CD14-positive monocyte (primary cell): ENCODE measurements around the gene PCGF1. TPM values are rescaled to one million over a fixed set of nuclear protein-coding genes. Genes with fewer than 3 reads are reported as not detected.

Experiments
- DNase-seq, 3 donors: peaks; one replicate each; pipeline ENCODE4 v3.0.0-alpha.2; 2011 to 2022
- H2AFZ ChIP-seq: 2 replicates; pipeline ENCODE4 v1.6.0; 2012; ENCODE audit warnings: mild to moderate bottlenecking, low read depth, low read length, inconsistent platforms; ENCODE audit not compliant: insufficient read depth, poor library complexity, severe bottlenecking
- H3K27ac ChIP-seq, 2 donors: 1 replicate in 1 of 2; 2 replicates in 1 of 2; pipeline ENCODE4 v1.5.1; 2012 to 2013; ENCODE audit warnings: low read length in 2 of 2, control low read depth in 1 of 2, inconsistent platforms in 1 of 2, low read depth in 1 of 2, mild to moderate bottlenecking in 1 of 2
- H3K27me3 ChIP-seq, 2 donors: one replicate each; pipeline versions ENCODE4 v1.6.0 to v1.6.1; 2011 to 2013; ENCODE audit warnings: low read length in 2 of 2; ENCODE audit not compliant: control insufficient read depth in 2 of 2, insufficient read depth in 2 of 2
- H3K36me3 ChIP-seq, 2 donors: replicated peaks in 1 of 2; 1 replicate in 1 of 2; 2 replicates in 1 of 2; pipeline versions ENCODE4 v1.5.1 to v1.6.1; 2012 to 2013; ENCODE audit warnings: low read length in 2 of 2, control low read depth in 1 of 2, inconsistent platforms in 1 of 2, mild to moderate bottlenecking in 1 of 2; ENCODE audit not compliant: insufficient read depth in 2 of 2, control insufficient read depth in 1 of 2
- H3K4me1 ChIP-seq, 2 donors: 1 replicate in 1 of 2; 2 replicates in 1 of 2; pipeline versions ENCODE4 v1.5.1 to v1.6.1; 2012 to 2013; ENCODE audit warnings: low read length in 2 of 2, control low read depth in 1 of 2, inconsistent platforms in 1 of 2, mild to moderate bottlenecking in 1 of 2, moderate library complexity in 1 of 2; ENCODE audit not compliant: insufficient read depth in 2 of 2, control insufficient read depth in 1 of 2
- H3K4me2 ChIP-seq: replicated peaks from 2 replicates; pipeline ENCODE3; 2012; ENCODE audit warnings: low read length, moderate library complexity, mild to moderate bottlenecking; ENCODE audit not compliant: poor library complexity, severe bottlenecking; ENCODE audit errors: extremely low read depth
- H3K4me3 ChIP-seq, 3 experiments: fragments of 200-600 bp in 1 of 3; sonication (generic) in 1 of 3; replicated peaks in 1 of 3; 1 replicate in 2 of 3; 2 replicates in 1 of 3; pipeline ENCODE4 v1.5.1; 2011 to 2013; ENCODE audit warnings: low read length in 3 of 3, mild to moderate bottlenecking in 3 of 3, control low read depth in 2 of 3, low read depth in 2 of 3, inconsistent platforms in 1 of 3, moderate library complexity in 1 of 3
- H3K79me2 ChIP-seq: 2 replicates; pipeline ENCODE4 v1.6.0; 2012; ENCODE audit warnings: mild to moderate bottlenecking, control low read depth, inconsistent platforms, low read length, moderate library complexity; ENCODE audit not compliant: insufficient read depth
- H3K9ac ChIP-seq: 2 replicates; pipeline ENCODE4 v1.6.0; 2017; ENCODE audit warnings: low read length, mild to moderate bottlenecking; ENCODE audit not compliant: insufficient read depth, poor library complexity, severe bottlenecking
- H3K9me3 ChIP-seq, 2 donors: replicated peaks in 1 of 2; 1 replicate in 1 of 2; 2 replicates in 1 of 2; pipeline versions ENCODE4 v1.5.1 to v1.6.1; 2012 to 2013; ENCODE audit warnings: low read length in 2 of 2, control low read depth in 1 of 2; ENCODE audit not compliant: control insufficient read depth in 1 of 2, insufficient read depth in 1 of 2
- H4K20me1 ChIP-seq: 2 replicates; pipeline ENCODE4 v1.6.0; 2012; ENCODE audit warnings: mild to moderate bottlenecking, low read length, control low read depth, moderate library complexity; ENCODE audit not compliant: insufficient read depth
- H3K27ac Mint-ChIP-seq, 7 donors: one replicate each; pipeline ENCODE4 v1.8.0; 2020; ENCODE audit warnings: mild to moderate bottlenecking in 7 of 7, mixed read lengths in 7 of 7, moderate library complexity in 6 of 7, inconsistent platforms in 2 of 7
- H3K27me3 Mint-ChIP-seq, 3 donors: one replicate each; pipeline ENCODE4 v1.8.0; 2021 to 2022; ENCODE audit warnings: low read depth in 3 of 3, mild to moderate bottlenecking in 3 of 3, mixed read lengths in 3 of 3, moderate library complexity in 3 of 3, inconsistent platforms in 1 of 3
- H3K36me3 Mint-ChIP-seq, 2 donors: one replicate each; pipeline ENCODE4 v1.8.0; 2020; ENCODE audit warnings: mixed read lengths in 2 of 2, inconsistent platforms in 1 of 2, mild to moderate bottlenecking in 1 of 2
- H3K4me1 Mint-ChIP-seq: one replicate; pipeline ENCODE4 v1.8.0; 2020; ENCODE audit warnings: mild to moderate bottlenecking, mixed read lengths
- H3K4me3 Mint-ChIP-seq, 2 donors: one replicate each; pipeline ENCODE4 v1.8.0; 2020; ENCODE audit warnings: mild to moderate bottlenecking in 2 of 2, mixed read lengths in 2 of 2, moderate library complexity in 1 of 2
- H3K9me3 Mint-ChIP-seq, 7 donors: one replicate each; pipeline ENCODE4 v1.8.0; 2020 to 2022; ENCODE audit warnings: mixed read lengths in 7 of 7, mild to moderate bottlenecking in 6 of 7, moderate library complexity in 6 of 7, inconsistent platforms in 2 of 7
- WGBS: methylation state at CpG from one replicate; pipeline ENCODE4 v1.1.5; 2013; ENCODE audit warnings: missing lambda C conversion rate; ENCODE audit not compliant: insufficient coverage; 5-methylcytosine and 5-hydroxymethylcytosine counted together
- intact Hi-C, 2 donors: fragments of 100-400 bp; cut with micrococcal nuclease; formaldehyde crosslinking; loops; one replicate each; pipeline versions ENCODE4 v1.15.0 to v1.15.1; 2023
- polyA plus RNA-seq, 3 donors: library from polyadenylated mRNA; depleted of rRNA in 1 of 3; unstranded in 2 of 3; stranded (reverse) in 1 of 3; fragments of 300-500 nt in 2 of 3; fragments of >200 nt in 1 of 3; fragmentation: Illumina TruSeq in 2 of 3; gene quantifications; 1 replicate in 2 of 3; 2 replicates in 1 of 3; pipeline ENCODE4 v1.2.3, GENCODE V29; 2012 to 2021
- TF ChIP-seq, protein P1 (sequence below): fragments of 200-600 bp; IDR thresholded peaks from one replicate; pipeline ENCODE4 v1.8.0; 2022; ENCODE audit warnings: antibody characterized with exemption, mild to moderate bottlenecking

PCGF1 gene
- polyA plus RNA-seq, 3 donors = 18.0 to 30.5 (median 20.5) TPM

DNA sequence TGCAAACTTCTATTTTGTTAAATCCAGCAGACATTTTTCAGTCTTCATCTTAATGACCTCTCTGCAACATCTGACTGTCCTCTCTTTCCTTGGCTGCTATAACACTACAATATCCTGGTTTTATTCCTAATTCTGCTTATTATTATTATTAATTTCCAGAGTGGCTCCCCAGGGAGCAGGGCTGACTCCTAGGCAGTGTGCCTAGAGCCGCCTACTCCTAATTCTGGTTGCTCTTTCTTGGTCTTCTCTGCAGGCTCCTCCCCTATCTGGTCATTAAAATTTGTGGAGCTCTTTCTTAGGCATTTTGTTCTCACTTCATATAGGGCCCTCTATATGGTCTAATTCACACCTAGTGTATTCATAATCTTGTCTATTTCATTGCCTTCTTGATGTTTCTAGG lies 35.5 kb upstream of the PCGF1 start:
- Mint-ChIP-seq H3K27ac (no peak overlapping the region), H3K27me3 (peaks cover 0 to 7% (median 4%) of the 10 kb centered on the region in 3 donors), H3K4me1 (peaks cover 12% of the 10 kb centered on the region), H3K36me3 (peaks cover 9 to 11% of the 10 kb centered on the region in 2 donors), H3K4me3 (no peak overlapping the region), H3K9me3 (no peaks in the 10 kb centered on the region)
- Histone ChIP-seq H3K36me3 (peaks cover 0 to 3% of the 10 kb centered on the region in 2 donors), H3K4me3 (no peak overlapping the region), H3K4me1 (peaks cover 6 to 10% of the 10 kb centered on the region in 2 donors), H3K79me2 (no peaks in the 10 kb centered on the region), H3K27ac (no peak overlapping the region), H3K4me2 (no peak overlapping the region), H3K9ac (no peak overlapping the region), H3K27me3 (no peaks in the 10 kb centered on the region), H4K20me1 (no peaks in the 10 kb centered on the region), H2AFZ (no peak overlapping the region), H3K9me3 (no peaks in the 10 kb centered on the region)
- WGBS = no CpG with 5 or more reads among the region's 1 CpG
- TF ChIP-seq, protein P1, sequence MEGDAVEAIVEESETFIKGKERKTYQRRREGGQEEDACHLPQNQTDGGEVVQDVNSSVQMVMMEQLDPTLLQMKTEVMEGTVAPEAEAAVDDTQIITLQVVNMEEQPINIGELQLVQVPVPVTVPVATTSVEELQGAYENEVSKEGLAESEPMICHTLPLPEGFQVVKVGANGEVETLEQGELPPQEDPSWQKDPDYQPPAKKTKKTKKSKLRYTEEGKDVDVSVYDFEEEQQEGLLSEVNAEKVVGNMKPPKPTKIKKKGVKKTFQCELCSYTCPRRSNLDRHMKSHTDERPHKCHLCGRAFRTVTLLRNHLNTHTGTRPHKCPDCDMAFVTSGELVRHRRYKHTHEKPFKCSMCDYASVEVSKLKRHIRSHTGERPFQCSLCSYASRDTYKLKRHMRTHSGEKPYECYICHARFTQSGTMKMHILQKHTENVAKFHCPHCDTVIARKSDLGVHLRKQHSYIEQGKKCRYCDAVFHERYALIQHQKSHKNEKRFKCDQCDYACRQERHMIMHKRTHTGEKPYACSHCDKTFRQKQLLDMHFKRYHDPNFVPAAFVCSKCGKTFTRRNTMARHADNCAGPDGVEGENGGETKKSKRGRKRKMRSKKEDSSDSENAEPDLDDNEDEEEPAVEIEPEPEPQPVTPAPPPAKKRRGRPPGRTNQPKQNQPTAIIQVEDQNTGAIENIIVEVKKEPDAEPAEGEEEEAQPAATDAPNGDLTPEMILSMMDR = no peak
- intact Hi-C loops = loop anchor here in 1 of 2 donors (10.0 kb wide), 1 partner anchor 148 kb away; no protein-coding TSS in a partner anchor
- DNase-seq = no peak

DNA sequence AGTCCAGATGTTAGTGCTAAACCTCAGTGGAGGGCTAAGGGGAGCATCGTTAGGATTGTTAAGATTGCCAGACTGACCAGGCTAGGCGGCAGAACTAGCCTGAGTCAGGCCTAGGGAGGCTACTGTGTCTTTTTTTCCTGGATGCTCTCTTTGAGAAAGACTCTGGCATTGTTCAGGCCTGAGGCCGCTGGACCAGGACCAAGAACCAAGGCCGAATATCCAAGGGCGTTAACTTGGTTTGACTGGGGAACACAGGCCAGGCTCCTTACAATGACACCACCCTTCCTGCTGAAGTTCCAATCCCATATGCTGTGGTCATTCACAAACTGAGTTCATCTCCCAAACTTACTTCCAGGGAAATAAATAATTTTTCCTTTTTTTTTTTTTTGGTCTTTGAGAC lies 32.8 kb upstream of the PCGF1 start:
- Mint-ChIP-seq H3K36me3 (peaks cover 6 to 9% of the 10 kb centered on the region in 2 donors), H3K9me3 (no peaks in the 10 kb centered on the region), H3K27ac (no peak overlapping the region), H3K4me3 (no peak overlapping the region), H3K27me3 (peaks cover 2 to 9% (median 4%) of the 10 kb centered on the region in 3 donors), H3K4me1 (peaks cover 12% of the 10 kb centered on the region)
- Histone ChIP-seq H3K4me3 (no peak overlapping the region), H3K4me1 (peaks cover 6 to 10% of the 10 kb centered on the region in 2 donors), H3K4me2 (no peak overlapping the region), H4K20me1 (no peaks in the 10 kb centered on the region), H3K27ac (no peak overlapping the region), H3K36me3 (peaks cover 0 to 3% of the 10 kb centered on the region in 2 donors), H2AFZ (no peak overlapping the region), H3K79me2 (no peaks in the 10 kb centered on the region), H3K9me3 (no peaks in the 10 kb centered on the region), H3K9ac (no peak overlapping the region), H3K27me3 (no peaks in the 10 kb centered on the region)
- DNase-seq = no peak
- TF ChIP-seq, protein P1 = no peak
- WGBS = 95% methylated on average over 5 of the region's 5 CpGs
- intact Hi-C loops = loop anchor here in 1 of 2 donors (10.0 kb wide), 1 partner anchor 145 kb away; no protein-coding TSS in a partner anchor
